HG03469 (cell line): Measurements from ENCODE around the gene PIGQ.

Experiments
- ATAC-seq: cut with Tn5 transposase; IDR thresholded peaks from one replicate; pipeline ENCODE4 v1.9.1; 2021; ENCODE audit warnings: mild to moderate bottlenecking, moderate library complexity, moderate number of reproducible peaks; ENCODE audit not compliant: unreplicated experiment

The PIGQ gene

GRCh38 chr16:566475-567372 is 3.0 kb upstream of the PIGQ start, which contains the start of gene NHLRC4:
NHLRC4 (plus strand) TSS chr16:567005; CDS start chr16:568048, 1,043 bp downstream.
- ATAC-seq = no peak

- ATAC-seq = no peak
These were observed 2.2 kb upstream of the PIGQ start for GRCh38 chr16:567373-568256.

GRCh38 chr16:568401-569258 is 1.1 kb upstream of the PIGQ start:
- no peak for ATAC-seq

- no peak for ATAC-seq
These were observed 3.3 kb downstream of the PIGQ start for GRCh38 chr16:572865-573650.

- ATAC-seq = no peak
These were observed 4.4 kb downstream of the PIGQ start for GRCh38 chr16:574021-574760.

GRCh38 chr16:575354-576196 is 5.8 kb downstream of the PIGQ start:
- no peak for ATAC-seq

GRCh38 chr16:576197-576822 is 6.5 kb downstream of the PIGQ start:
- no peak for ATAC-seq

GRCh38 chr16:576823-577201 is 7.0 kb downstream of the PIGQ start:
- ATAC-seq = no peak

- ATAC-seq = no peak
These were observed 8.0 kb downstream of the PIGQ start for GRCh38 chr16:577796-578195.

- no peak for ATAC-seq
These were observed 8.6 kb downstream of the PIGQ start for GRCh38 chr16:578232-578869.

- ATAC-seq = no peak
These were observed 9.2 kb downstream of the PIGQ start for GRCh38 chr16:578870-579405.

- no peak for ATAC-seq
These were observed 10.6 kb downstream of the PIGQ start for GRCh38 chr16:580141-580945.

GRCh38 chr16:580946-581498 is 11.3 kb downstream of the PIGQ start:
- ATAC-seq = no peak

GRCh38 chr16:582218-582613 is 12.4 kb downstream of the PIGQ start:
- ATAC-seq = no peak

- ATAC-seq = no peak
These were observed 13.0 kb downstream of the PIGQ start for GRCh38 chr16:582614-583331.

GRCh38 chr16:583470-583814 is 13.7 kb downstream of the PIGQ start:
- no peak for ATAC-seq
